DOHH2 (cell line): ENCODE results near the gene HOXB8.

Experiments used
- H3F3A ChIP-seq: fragments of 200-600 bp; sonication (generic), shearing (Covaris generic); 2 replicates; pipeline ENCODE4 v1.6.0; 2016; ENCODE audit warnings: antibody characterized with exemption, mild to moderate bottlenecking; ENCODE audit not compliant: control insufficient read depth, insufficient read depth
- H3K27ac ChIP-seq: fragments of 200-600 bp; sonication (generic); 2 replicates; pipeline ENCODE4 v1.5.1; 2014; ENCODE audit warnings: low read depth, mild to moderate bottlenecking, low read length, moderate library complexity
- H3K27me3 ChIP-seq: fragments of 200-600 bp; sonication (generic); 2 replicates; pipeline ENCODE4 v1.6.1; 2014; ENCODE audit warnings: mild to moderate bottlenecking, low read length, mixed read lengths; ENCODE audit not compliant: control insufficient read depth
- H3K36me3 ChIP-seq: fragments of 200-600 bp; sonication (generic); 2 replicates; pipeline ENCODE4 v1.6.1; 2014; ENCODE audit warnings: mild to moderate bottlenecking, low read length, moderate library complexity, mixed read lengths; ENCODE audit not compliant: control insufficient read depth
- H3K4me1 ChIP-seq: fragments of 200-600 bp; sonication (generic); 2 replicates; pipeline ENCODE4 v1.6.1; 2014; ENCODE audit warnings: mild to moderate bottlenecking, low read length, mixed read lengths; ENCODE audit not compliant: control insufficient read depth
- H3K4me2 ChIP-seq: fragments of 200-600 bp; sonication (generic); 2 replicates; pipeline ENCODE4 v1.6.0; 2014; ENCODE audit warnings: mild to moderate bottlenecking, low read length, moderate library complexity
- H3K4me3 ChIP-seq: fragments of 200-600 bp; sonication (generic); 2 replicates; pipeline ENCODE4 v1.5.1; 2014; ENCODE audit warnings: mild to moderate bottlenecking, low read length, mixed read lengths
- H3K79me2 ChIP-seq: fragments of 200-600 bp; sonication (generic); 2 replicates; pipeline ENCODE4 v1.6.1; 2014; ENCODE audit warnings: mild to moderate bottlenecking, low read length, mixed read lengths; ENCODE audit not compliant: control insufficient read depth
- H3K9me2 ChIP-seq: fragments of 200-600 bp; sonication (generic); replicated peaks from 2 replicates; pipeline ENCODE4 v1.6.1; 2014; ENCODE audit warnings: mild to moderate bottlenecking, low read length, mixed read lengths; ENCODE audit not compliant: control insufficient read depth
- H3K9me3 ChIP-seq: fragments of 200-600 bp; sonication (generic); 2 replicates; pipeline ENCODE4 v1.6.1; 2014; ENCODE audit warnings: antibody characterized with exemption, low read length, mixed read lengths; ENCODE audit not compliant: control insufficient read depth, insufficient read depth
- H4K20me1 ChIP-seq: fragments of 200-600 bp; sonication (generic); 2 replicates; pipeline ENCODE4 v1.6.0; 2014; ENCODE audit warnings: low read depth, mild to moderate bottlenecking, antibody characterized with exemption, low read length, moderate library complexity; ENCODE audit not compliant: control insufficient read depth, insufficient read depth
- EZH2phosphoT487 ChIP-seq: fragments of 200-600 bp; sonication (generic); IDR thresholded peaks from 2 replicates; pipeline ENCODE4 v1.6.1; 2017; ENCODE audit warnings: borderline replicate concordance, mild to moderate bottlenecking, antibody characterized with exemption, low read length, moderate library complexity, mixed read lengths
- TF ChIP-seq, protein P1 (sequence below): fragments of 200-600 bp; sonication (generic); IDR thresholded peaks from one replicate; pipeline ENCODE4 v1.5.1; 2014; ENCODE audit warnings: antibody characterized with exemption, mild to moderate bottlenecking, low read depth, low read length; ENCODE audit not compliant: poor library complexity, severe bottlenecking

The HOXB8 gene

DNA sequence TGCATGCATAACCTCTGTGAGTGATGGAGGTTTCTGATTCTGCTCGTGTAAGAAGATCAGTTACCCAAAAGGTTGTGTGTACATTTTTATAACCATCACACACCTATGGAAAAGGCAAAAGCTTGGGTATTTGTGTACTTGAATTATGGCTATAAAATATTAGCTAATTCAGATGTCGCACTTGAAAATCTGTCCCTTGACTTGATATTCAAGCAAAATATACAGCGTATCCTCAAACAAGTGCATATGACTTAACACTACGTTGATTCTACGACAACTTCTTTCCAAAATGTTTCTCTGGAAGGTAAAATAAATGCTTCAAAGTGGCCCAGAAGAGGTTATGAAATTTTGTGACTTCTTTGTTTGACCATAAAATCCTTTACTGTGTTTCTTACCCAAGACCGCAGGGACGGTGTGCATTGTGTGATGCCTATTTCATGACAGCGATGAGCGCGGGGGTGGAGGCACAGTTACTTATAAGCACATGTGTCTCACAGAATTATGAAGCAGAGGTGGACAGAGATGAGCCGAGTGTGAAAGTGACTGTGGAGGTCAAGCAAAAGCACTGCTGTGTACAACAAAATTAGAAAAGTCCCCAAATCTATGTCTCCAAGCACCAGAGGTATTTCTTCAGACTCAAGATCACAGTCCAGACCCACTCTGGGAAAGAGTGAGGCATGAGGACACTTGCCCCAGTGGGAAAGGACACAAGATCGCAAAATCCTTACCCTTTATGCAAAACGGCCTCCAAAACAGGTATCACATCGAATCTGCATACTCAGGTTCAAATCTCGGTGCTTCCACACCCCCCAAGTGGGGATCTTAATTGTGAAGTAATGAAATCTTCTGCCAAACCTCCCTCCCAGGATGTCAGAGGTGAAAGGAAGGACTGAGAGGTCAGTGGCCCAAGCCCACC is 15.2 kb upstream of the HOXB8 start:
- H3K27ac ChIP-seq = no peak overlapping the region
- no peaks in the 10 kb centered on the region for H3K9me2 ChIP-seq
- H3K79me2 ChIP-seq = no peaks in the 10 kb centered on the region
- H3K36me3 ChIP-seq = no peaks in the 10 kb centered on the region
- H3K4me2 ChIP-seq = no peak overlapping the region
- H3F3A ChIP-seq = no peaks in the 10 kb centered on the region
- H3K27me3 ChIP-seq = peaks cover 55% of the 10 kb centered on the region
- peaks cover 1% of the 10 kb centered on the region; the same call in 1 of the 2 replicates for H3K4me1 ChIP-seq
- H3K9me3 ChIP-seq = no peaks in the 10 kb centered on the region
- H4K20me1 ChIP-seq = no peaks in the 10 kb centered on the region
- H3K4me3 ChIP-seq = no peak overlapping the region
- no peak for TF ChIP-seq EZH2phosphoT487
- TF ChIP-seq, protein P1, sequence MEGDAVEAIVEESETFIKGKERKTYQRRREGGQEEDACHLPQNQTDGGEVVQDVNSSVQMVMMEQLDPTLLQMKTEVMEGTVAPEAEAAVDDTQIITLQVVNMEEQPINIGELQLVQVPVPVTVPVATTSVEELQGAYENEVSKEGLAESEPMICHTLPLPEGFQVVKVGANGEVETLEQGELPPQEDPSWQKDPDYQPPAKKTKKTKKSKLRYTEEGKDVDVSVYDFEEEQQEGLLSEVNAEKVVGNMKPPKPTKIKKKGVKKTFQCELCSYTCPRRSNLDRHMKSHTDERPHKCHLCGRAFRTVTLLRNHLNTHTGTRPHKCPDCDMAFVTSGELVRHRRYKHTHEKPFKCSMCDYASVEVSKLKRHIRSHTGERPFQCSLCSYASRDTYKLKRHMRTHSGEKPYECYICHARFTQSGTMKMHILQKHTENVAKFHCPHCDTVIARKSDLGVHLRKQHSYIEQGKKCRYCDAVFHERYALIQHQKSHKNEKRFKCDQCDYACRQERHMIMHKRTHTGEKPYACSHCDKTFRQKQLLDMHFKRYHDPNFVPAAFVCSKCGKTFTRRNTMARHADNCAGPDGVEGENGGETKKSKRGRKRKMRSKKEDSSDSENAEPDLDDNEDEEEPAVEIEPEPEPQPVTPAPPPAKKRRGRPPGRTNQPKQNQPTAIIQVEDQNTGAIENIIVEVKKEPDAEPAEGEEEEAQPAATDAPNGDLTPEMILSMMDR = no peak

DNA sequence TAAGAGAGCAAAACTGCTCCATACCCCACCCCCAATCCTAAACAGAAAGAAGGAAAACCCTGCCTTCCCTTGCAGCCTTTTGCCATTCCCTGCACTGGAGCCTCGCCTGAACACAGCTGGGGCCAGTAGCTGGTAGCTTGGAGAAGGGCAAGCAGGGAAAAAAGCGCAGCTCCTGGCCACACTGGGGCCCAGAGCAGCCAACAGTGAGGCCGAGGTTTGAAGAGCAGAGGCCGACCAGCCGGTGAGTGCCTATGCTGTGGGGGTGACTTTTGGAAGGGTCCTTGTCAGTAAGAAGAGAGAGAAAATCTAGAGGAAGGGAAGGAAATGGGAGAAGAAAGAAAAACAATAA is 14.3 kb upstream of the HOXB8 start:
- H3K36me3 ChIP-seq = no peaks in the 10 kb centered on the region
- no peaks in the 10 kb centered on the region for H3K9me3 ChIP-seq
- no peak overlapping the region for H3K27ac ChIP-seq
- H3K4me2 ChIP-seq = no peak overlapping the region
- TF ChIP-seq, protein P1 = no peak
- no peak for TF ChIP-seq EZH2phosphoT487
- H3K27me3 ChIP-seq = peaks cover 64% of the 10 kb centered on the region
- H3K4me3 ChIP-seq = no peak overlapping the region
- no peaks in the 10 kb centered on the region for H3F3A ChIP-seq
- no peaks in the 10 kb centered on the region for H3K4me1 ChIP-seq
- H4K20me1 ChIP-seq = no peaks in the 10 kb centered on the region
- H3K9me2 ChIP-seq = no peaks in the 10 kb centered on the region
- H3K79me2 ChIP-seq = no peaks in the 10 kb centered on the region

DNA sequence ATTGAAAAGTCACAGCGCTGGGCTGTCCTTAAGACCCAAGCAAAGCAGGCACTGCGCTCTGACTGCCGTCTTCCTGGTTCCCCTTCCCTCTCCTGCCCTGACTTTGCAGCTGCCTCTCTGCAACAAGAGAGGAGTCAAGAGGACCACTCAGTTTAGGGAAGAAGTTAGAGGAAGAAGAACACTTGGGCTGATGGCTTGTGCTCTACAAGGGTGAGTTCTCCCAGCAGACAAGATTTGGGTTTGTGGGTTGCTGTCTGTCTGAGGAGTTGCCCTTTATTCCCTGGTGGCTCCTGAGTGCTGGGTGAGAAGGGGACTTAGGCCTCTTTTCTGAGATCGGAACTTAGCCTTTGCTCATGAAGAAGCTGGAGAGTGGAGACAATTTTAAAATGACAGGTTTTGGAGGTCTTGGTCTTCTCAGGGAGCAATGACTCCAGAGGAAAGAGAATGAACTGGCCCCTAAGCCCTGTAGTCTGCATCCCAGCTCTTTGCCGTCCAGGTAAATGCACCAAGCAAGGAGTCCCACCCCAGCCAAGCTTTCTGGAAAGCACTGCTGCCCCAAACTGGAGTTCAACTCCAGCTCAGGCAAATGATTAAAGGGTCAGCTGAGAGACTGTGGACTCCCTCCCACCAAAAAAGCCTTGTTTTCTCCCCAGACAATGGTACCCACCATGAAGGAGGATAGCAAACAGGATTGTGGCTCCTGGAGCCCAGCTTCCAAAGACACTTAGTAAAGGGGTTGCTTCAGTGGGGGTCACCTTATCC is 13.7 kb upstream of the HOXB8 start:
- Histone ChIP-seq H3F3A (no peaks in the 10 kb centered on the region), H4K20me1 (no peaks in the 10 kb centered on the region), H3K27me3 (peaks cover 69% of the 10 kb centered on the region), H3K27ac (no peak overlapping the region), H3K9me3 (no peaks in the 10 kb centered on the region), H3K4me1 (no peaks in the 10 kb centered on the region), H3K36me3 (no peaks in the 10 kb centered on the region), H3K4me3 (no peak overlapping the region), H3K79me2 (no peaks in the 10 kb centered on the region), H3K9me2 (no peaks in the 10 kb centered on the region), H3K4me2 (no peak overlapping the region)
- TF ChIP-seq, protein P1 = no peak
- no peak for TF ChIP-seq EZH2phosphoT487
